Neural cell (in vitro differentiated cells): ENCODE measurements around the gene PTPN5. TPM values are rescaled to one million over a fixed set of nuclear protein-coding genes. Genes with fewer than 3 reads are reported as not detected.

Experiments
- H2AFZ ChIP-seq: fragments of 200-600, 300-800 bp; sonication (generic), shearing (Covaris generic); 2 replicates; pipeline ENCODE4 v1.6.0; 2014; ENCODE audit warnings: low read depth, mild to moderate bottlenecking, antibody characterized with exemption, low read length, moderate library complexity
- H3F3A ChIP-seq: fragments of 200-600 bp; shearing (Covaris generic); 2 replicates; pipeline ENCODE4 v1.6.1; 2016; ENCODE audit warnings: mild to moderate bottlenecking, moderate library complexity, mixed read lengths, antibody characterized with exemption, low read length; ENCODE audit not compliant: insufficient read depth, poor library complexity, severe bottlenecking
- H3K27ac ChIP-seq: fragments of 200-600, 300-800 bp; sonication (generic), shearing (Covaris generic); 2 replicates; pipeline ENCODE4 v1.5.1; 2014; ENCODE audit warnings: mild to moderate bottlenecking, low read length, moderate library complexity
- H3K27me3 ChIP-seq: fragments of 300-800, 200-600 bp; sonication (generic), shearing (Covaris generic); 2 replicates; pipeline ENCODE4 v1.6.0; 2014; ENCODE audit warnings: mild to moderate bottlenecking, low read depth, low read length, moderate library complexity; ENCODE audit not compliant: insufficient read depth
- H3K36me3 ChIP-seq: fragments of 300-800, 200-600 bp; sonication (generic), shearing (Covaris generic); 2 replicates; pipeline ENCODE4 v1.5.1; 2014; ENCODE audit warnings: mild to moderate bottlenecking, antibody characterized with exemption, low read length, moderate library complexity; ENCODE audit not compliant: insufficient read depth
- H3K4me2 ChIP-seq: fragments of 300-800, 200-600 bp; sonication (generic), shearing (Covaris generic); 2 replicates; pipeline ENCODE4 v1.6.0; 2014; ENCODE audit warnings: mild to moderate bottlenecking, low read length
- H3K4me3 ChIP-seq: fragments of 300-800, 200-600 bp; sonication (generic), shearing (Covaris generic); 2 replicates; pipeline ENCODE4 v1.5.1; 2014; ENCODE audit warnings: mild to moderate bottlenecking, low read length, moderate library complexity
- H3K79me2 ChIP-seq: fragments of 200-600 bp; shearing (Covaris generic); replicated peaks from 2 replicates; pipeline ENCODE4 v1.6.0; 2014; ENCODE audit warnings: mild to moderate bottlenecking, low read length, moderate library complexity; ENCODE audit not compliant: insufficient read depth
- H3K9ac ChIP-seq: fragments of 300-800, 200-600 bp; sonication (generic), shearing (Covaris generic); 2 replicates; pipeline ENCODE4 v1.6.1; 2016; ENCODE audit warnings: mild to moderate bottlenecking, low read length, mixed read lengths
- H3K9me2 ChIP-seq: fragments of 200-600 bp; shearing (Covaris generic); 2 replicates; pipeline ENCODE4 v1.6.1; 2016; ENCODE audit warnings: mild to moderate bottlenecking, low read length, mixed read lengths; ENCODE audit not compliant: insufficient read depth
- H3K9me3 ChIP-seq: fragments of 200-600, 300-800 bp; sonication (generic), shearing (Covaris generic); 2 replicates; pipeline ENCODE4 v1.6.1; 2016; ENCODE audit warnings: mild to moderate bottlenecking, mixed run types, low read length, moderate library complexity, mixed read lengths
- H4K20me1 ChIP-seq: fragments of 200-600 bp; shearing (Covaris generic); 2 replicates; pipeline ENCODE4 v1.6.1; 2016; ENCODE audit warnings: mild to moderate bottlenecking, mixed run types; ENCODE audit not compliant: insufficient read depth
- EP300 ChIP-seq: fragments of 450-650 bp; conservative IDR thresholded peaks from 2 replicates; pipeline ENCODE4 v1.6.1; 2014; ENCODE audit warnings: antibody characterized with exemption, mild to moderate bottlenecking, moderate library complexity; ENCODE audit not compliant: poor library complexity, severe bottlenecking
- EZH2 ChIP-seq: fragments of 200-600, 300-800 bp; shearing (Covaris generic), sonication (generic); IDR thresholded peaks from 2 replicates; pipeline ENCODE4 v1.6.1; 2014; ENCODE audit warnings: antibody characterized with exemption, low read length, borderline replicate concordance, mild to moderate bottlenecking; ENCODE audit not compliant: insufficient read depth, poor library complexity, severe bottlenecking
- MXI1 ChIP-seq: fragments of 450-650 bp; conservative IDR thresholded peaks from 2 replicates; pipeline ENCODE4 v1.6.1; 2014; ENCODE audit warnings: antibody characterized with exemption, mild to moderate bottlenecking; ENCODE audit not compliant: poor library complexity, severe bottlenecking
- POLR2AphosphoS5 ChIP-seq: IDR thresholded peaks from 2 replicates; pipeline ENCODE4 v1.6.1; 2012
- RAD21 ChIP-seq: fragments of 450-650 bp; conservative IDR thresholded peaks from 2 replicates; pipeline ENCODE4 v1.6.1; 2014; ENCODE audit warnings: antibody characterized with exemption, mild to moderate bottlenecking, moderate library complexity
- SMC3 ChIP-seq: fragments of 450-650 bp; conservative IDR thresholded peaks from 2 replicates; pipeline ENCODE4 v1.6.1; 2014; ENCODE audit warnings: antibody characterized with exemption, mild to moderate bottlenecking, moderate library complexity; ENCODE audit not compliant: poor library complexity
- TAF1 ChIP-seq: IDR thresholded peaks from 2 replicates; pipeline ENCODE4 v1.6.1; 2012; ENCODE audit warnings: low read depth
- polyA minus RNA-seq: library from RNA; depleted of rRNA, polyadenylated mRNA; stranded (reverse); fragments of >200 nt; gene quantifications from 2 replicates; pipeline ENCODE4 v1.2.3, GENCODE V29; 2014
- polyA plus RNA-seq: library from polyadenylated mRNA; depleted of rRNA; stranded (reverse); fragments of >200 nt; gene quantifications from 2 replicates; pipeline ENCODE4 v1.2.3, GENCODE V29; 2014
- TF ChIP-seq, protein P1 (sequence below): IDR thresholded peaks from 2 replicates; pipeline ENCODE4 v1.6.1; 2012; ENCODE audit warnings: borderline replicate concordance
- TF ChIP-seq, protein P2 (sequence below): fragments of 450-650 bp; IDR thresholded peaks from 2 replicates; pipeline ENCODE4 v1.5.1; 2014; ENCODE audit warnings: antibody characterized with exemption, mild to moderate bottlenecking, moderate library complexity; ENCODE audit not compliant: poor library complexity, severe bottlenecking

PTPN5 gene
- polyA plus RNA-seq (122 and 151 TPM in 2 replicates), polyA minus RNA-seq (82.7 and 94.0 TPM in 2 replicates)

DNA sequence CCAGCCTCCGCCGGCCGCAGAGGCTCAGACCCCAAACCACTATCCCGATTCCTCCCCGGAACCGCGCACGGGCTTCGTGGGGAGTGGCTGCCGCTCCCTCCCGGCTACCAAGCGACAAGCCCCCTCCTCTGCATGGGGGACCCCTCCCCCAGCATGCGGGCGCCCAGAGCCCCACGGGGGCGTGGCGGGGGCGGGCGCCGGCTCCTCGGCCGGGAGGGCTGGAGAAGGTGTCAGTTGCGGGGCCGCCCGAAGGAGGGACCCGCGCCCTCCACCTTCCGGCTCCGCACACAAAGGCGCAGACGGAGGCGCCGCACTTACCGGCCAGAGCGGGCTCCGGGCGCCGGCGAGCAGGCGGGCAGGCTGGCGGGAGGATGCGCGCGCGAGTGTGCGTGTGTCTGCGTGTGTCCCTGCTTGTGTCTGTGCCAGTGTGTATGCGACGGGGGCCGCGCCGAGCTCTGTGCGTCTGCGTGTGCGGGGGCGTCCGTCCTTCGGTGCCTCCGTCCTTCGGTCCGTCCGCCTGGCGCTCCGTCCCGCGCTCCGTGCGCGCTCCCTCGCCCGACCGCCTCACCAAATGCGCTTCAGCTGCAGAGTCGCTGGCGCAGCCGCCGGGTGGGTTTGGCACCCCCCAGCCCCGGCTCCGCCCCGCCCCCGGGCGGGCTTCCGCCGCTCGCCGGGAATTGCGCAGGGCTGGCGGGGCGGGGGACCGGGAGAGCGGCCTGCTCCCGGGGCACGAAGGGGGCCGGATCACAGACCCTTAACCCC is at the start of gene PTPN5:
Gene PTPN5 (minus strand): TSS at position 592 of the 762 bp plus-strand sequence. CDS start 19,840 bp downstream, outside the sequence.
- Histone ChIP-seq H3K9me3 (no peaks in the 10 kb centered on the region), H4K20me1 (no peaks in the 10 kb centered on the region), H2AFZ (peak within 1 kb of the TSS; percentile 92), H3K27ac (peak within 1 kb of the TSS; percentile 79), H3F3A (no peaks in the 10 kb centered on the region), H3K4me3 (peak within 1 kb of the TSS; percentile 92), H3K36me3 (no peaks in the 10 kb centered on the region), H3K9me2 (no peaks in the 10 kb centered on the region), H3K79me2 (no peaks in the 10 kb centered on the region), H3K27me3 (no peaks in the 10 kb centered on the region), H3K4me2 (peak within 1 kb of the TSS; percentile 99), H3K9ac (peak within 1 kb of the TSS; percentile 90)
- no peak for TF ChIP-seq SMC3
- peak; percentile 71 for TF ChIP-seq TAF1
- no peak for TF ChIP-seq EZH2
- peak; percentile 14 for TF ChIP-seq RAD21
- TF ChIP-seq, protein P1, sequence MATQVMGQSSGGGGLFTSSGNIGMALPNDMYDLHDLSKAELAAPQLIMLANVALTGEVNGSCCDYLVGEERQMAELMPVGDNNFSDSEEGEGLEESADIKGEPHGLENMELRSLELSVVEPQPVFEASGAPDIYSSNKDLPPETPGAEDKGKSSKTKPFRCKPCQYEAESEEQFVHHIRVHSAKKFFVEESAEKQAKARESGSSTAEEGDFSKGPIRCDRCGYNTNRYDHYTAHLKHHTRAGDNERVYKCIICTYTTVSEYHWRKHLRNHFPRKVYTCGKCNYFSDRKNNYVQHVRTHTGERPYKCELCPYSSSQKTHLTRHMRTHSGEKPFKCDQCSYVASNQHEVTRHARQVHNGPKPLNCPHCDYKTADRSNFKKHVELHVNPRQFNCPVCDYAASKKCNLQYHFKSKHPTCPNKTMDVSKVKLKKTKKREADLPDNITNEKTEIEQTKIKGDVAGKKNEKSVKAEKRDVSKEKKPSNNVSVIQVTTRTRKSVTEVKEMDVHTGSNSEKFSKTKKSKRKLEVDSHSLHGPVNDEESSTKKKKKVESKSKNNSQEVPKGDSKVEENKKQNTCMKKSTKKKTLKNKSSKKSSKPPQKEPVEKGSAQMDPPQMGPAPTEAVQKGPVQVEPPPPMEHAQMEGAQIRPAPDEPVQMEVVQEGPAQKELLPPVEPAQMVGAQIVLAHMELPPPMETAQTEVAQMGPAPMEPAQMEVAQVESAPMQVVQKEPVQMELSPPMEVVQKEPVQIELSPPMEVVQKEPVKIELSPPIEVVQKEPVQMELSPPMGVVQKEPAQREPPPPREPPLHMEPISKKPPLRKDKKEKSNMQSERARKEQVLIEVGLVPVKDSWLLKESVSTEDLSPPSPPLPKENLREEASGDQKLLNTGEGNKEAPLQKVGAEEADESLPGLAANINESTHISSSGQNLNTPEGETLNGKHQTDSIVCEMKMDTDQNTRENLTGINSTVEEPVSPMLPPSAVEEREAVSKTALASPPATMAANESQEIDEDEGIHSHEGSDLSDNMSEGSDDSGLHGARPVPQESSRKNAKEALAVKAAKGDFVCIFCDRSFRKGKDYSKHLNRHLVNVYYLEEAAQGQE: peak; percentile 77
- peak; percentile 86 for TF ChIP-seq POLR2AphosphoS5
- TF ChIP-seq EP300: peak; percentile 11
- TF ChIP-seq, protein P2, sequence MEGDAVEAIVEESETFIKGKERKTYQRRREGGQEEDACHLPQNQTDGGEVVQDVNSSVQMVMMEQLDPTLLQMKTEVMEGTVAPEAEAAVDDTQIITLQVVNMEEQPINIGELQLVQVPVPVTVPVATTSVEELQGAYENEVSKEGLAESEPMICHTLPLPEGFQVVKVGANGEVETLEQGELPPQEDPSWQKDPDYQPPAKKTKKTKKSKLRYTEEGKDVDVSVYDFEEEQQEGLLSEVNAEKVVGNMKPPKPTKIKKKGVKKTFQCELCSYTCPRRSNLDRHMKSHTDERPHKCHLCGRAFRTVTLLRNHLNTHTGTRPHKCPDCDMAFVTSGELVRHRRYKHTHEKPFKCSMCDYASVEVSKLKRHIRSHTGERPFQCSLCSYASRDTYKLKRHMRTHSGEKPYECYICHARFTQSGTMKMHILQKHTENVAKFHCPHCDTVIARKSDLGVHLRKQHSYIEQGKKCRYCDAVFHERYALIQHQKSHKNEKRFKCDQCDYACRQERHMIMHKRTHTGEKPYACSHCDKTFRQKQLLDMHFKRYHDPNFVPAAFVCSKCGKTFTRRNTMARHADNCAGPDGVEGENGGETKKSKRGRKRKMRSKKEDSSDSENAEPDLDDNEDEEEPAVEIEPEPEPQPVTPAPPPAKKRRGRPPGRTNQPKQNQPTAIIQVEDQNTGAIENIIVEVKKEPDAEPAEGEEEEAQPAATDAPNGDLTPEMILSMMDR: no peak
- peak; percentile 40 for TF ChIP-seq MXI1

GRCh38 chr11:18836417-18836816 is 44.8 kb upstream of the PTPN5 start:
- Histone ChIP-seq H3K27ac (no peak overlapping the region), H3K4me2 (no peak overlapping the region), H3F3A (no peaks in the 10 kb centered on the region), H3K9ac (no peak overlapping the region), H4K20me1 (no peaks in the 10 kb centered on the region), H3K79me2 (no peaks in the 10 kb centered on the region), H3K4me3 (no peak overlapping the region), H3K9me3 (no peaks in the 10 kb centered on the region), H3K36me3 (no peaks in the 10 kb centered on the region), H2AFZ (no peak overlapping the region), H3K27me3 (no peaks in the 10 kb centered on the region), H3K9me2 (no peaks in the 10 kb centered on the region)
- TF ChIP-seq EZH2 (no peak), TAF1 (no peak), SMC3 (no peak), EP300 (no peak), RAD21 (no peak)
- TF ChIP-seq, protein P1: no peak
